ENCODE measurements around the gene LCN1. TPM values are rescaled to one million over a fixed set of nuclear protein-coding genes. Genes with fewer than 3 reads are reported as not detected.

LCN1 gene
- total and polyA plus RNA-seq, 2 of the 8 experiments (the other 6 are each of a cell fraction or from before 2014, with no cell fraction given), result not detected

DNA sequence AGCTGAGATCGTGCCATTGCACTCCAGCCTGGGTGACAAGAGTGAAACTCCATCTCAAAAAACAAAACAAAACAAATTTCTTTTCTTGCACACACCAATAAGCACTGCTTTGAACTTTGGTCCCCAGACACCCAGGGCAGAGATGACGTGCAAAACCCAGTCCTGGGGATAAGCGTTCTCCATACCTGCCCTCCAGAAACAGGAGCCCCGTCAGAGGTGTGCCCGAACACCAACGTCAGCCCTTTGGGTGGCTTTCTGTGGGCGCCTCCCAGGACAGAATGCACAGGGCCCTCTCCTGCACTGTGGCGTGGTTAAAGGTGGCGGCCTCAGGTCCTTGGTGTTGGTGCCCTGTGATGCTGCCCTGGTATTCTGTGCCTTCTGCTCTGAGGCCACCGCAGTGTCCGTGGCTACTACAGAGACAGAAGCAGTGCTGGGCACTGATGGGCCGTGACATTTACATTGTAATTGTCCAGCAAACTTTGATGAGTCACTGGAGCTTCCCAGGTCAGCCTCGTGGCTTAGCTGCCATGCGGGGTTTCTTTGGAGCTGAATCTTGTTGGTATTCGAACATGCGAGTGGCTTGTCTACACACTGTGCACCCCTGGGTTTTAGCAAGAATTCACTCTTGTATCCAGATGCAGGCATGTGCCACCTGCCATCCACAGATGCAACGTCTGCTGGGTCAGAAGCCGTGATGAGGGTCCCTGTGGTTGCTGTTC lies 31.9 kb upstream of the LCN1 start:
- no peak for TF ChIP-seq SP2 (IDR thresholded peaks at IDR 0.05; ENCODE audit: low read length)
- no peak for TF ChIP-seq TAF7 (optimal IDR thresholded peaks at IDR 0.05; ENCODE audit: borderline replicate concordance, low read depth, low read length)
- no peak for TF ChIP-seq GABPA (IDR thresholded peaks at IDR 0.05; ENCODE audit: borderline replicate concordance, insufficient read depth, low read length)
- TF ChIP-seq JUN (IDR thresholded peaks at IDR 0.05; ENCODE audit: low read depth, low read length), result no peak
- no peak for TF ChIP-seq KDM5A (IDR thresholded peaks at IDR 0.05; ENCODE audit: low read length)
- TF ChIP-seq GTF2F1 (IDR thresholded peaks at IDR 0.05; ENCODE audit: borderline replicate concordance, low read depth, low read length), result no peak
- no peak for TF ChIP-seq CTBP2 (IDR thresholded peaks at IDR 0.05; ENCODE audit: borderline replicate concordance, insufficient read depth, insufficient read length, low read length)
- no peak for TF ChIP-seq POLR2AphosphoS5 (IDR thresholded peaks at IDR 0.05; ENCODE audit: low read depth, low read length)
- TF ChIP-seq ASH2L (IDR thresholded peaks at IDR 0.05; ENCODE audit: low read length), result no peak
- TF ChIP-seq CHD1 (IDR thresholded peaks at IDR 0.05; ENCODE audit: low read depth, low read length), result no peak
- H2AFZ ChIP-seq (ENCODE audit: low read length), result no peak overlapping the region
- H2BK5ac ChIP-seq (ENCODE audit: low read depth, low read length), result no peak overlapping the region
- ChIA-PET CTCF (ENCODE audit: partially characterized antibody) (interaction anchor here (1.3 to 3.0 kb wide), 2 partner anchors 10 to 16 kb away, joined by 4 to 11 read pairs; partner anchors contain the start of gene MRPS2), POLR2A (ENCODE audit: partially characterized antibody) (interaction anchor here (1.0 to 1.2 kb wide), 2 partner anchors 9 to 15 kb away, joined by 3 read pairs; no protein-coding TSS in a partner anchor)
- H3K23me2 ChIP-seq (ENCODE audit: low read depth, low read length), result no peaks in the 10 kb centered on the region
- H3K4me1 ChIP-seq (replicated peaks in 1 of 4; ENCODE audit: control insufficient read depth in 3 of 4, insufficient read depth in 4 of 4, low read length in 3 of 4), result peaks cover 0 to 2% (median 0%) of the 10 kb centered on the region in 4 experiments; a peak in 1 of 7 replicates
- H2BK120ac ChIP-seq (replicated peaks; ENCODE audit: low read depth, low read length), result no peak overlapping the region
- no peak overlapping the region for H2AK5ac ChIP-seq (ENCODE audit: low read depth, low read length)
- no peak overlapping the region for H2BK15ac ChIP-seq (ENCODE audit: low read length)
- H3K23ac ChIP-seq (ENCODE audit: insufficient read length), result no peak overlapping the region
- H4K20me1 ChIP-seq (replicated peaks in 1 of 2; ENCODE audit: control insufficient read depth in 1 of 2, insufficient read depth in 2 of 2, low read length in 2 of 2), result peaks cover 5% of the 10 kb centered on the region in 2 experiments
- H3K9ac ChIP-seq (replicated peaks in 1 of 4; ENCODE audit: extremely low read depth in 1 of 4, low read depth in 3 of 4, low read length in 3 of 4), result no peak overlapping the region
- no peak overlapping the region for H4K8ac ChIP-seq (ENCODE audit: extremely low read depth, insufficient read depth, low read length)
- H3K4me2 ChIP-seq (ENCODE audit: insufficient read depth in 1 of 2, low read depth in 2 of 2, low read length in 2 of 2), result no peak overlapping the region
- H3K79me1 ChIP-seq (ENCODE audit: low read depth, low read length), result no peaks in the 10 kb centered on the region
- 86% methylated on average over 18 of the region's 18 CpGs; no CpG with 5 or more reads in 1 of the 2 experiments for WGBS, 2 experiments (ENCODE audit: extremely low coverage in 1 of 2, insufficient coverage in 1 of 2, insufficient read length in 1 of 2, insufficient replicate concordance in 2 of 2, low coverage in 1 of 2, low lambda C conversion rate in 2 of 2, missing lambda C conversion rate in 1 of 2)
- no peak overlapping the region for H4K5ac ChIP-seq (ENCODE audit: insufficient read length, low read depth, low read length)
- H3K18ac ChIP-seq (ENCODE audit: extremely low read depth, low read length), result no peak overlapping the region
- H3K36me3 ChIP-seq (ENCODE audit: control insufficient read depth in 2 of 4, insufficient read depth in 4 of 4, low read length in 3 of 4), result peaks cover 9 to 42% (median 32%) of the 10 kb centered on the region in 4 experiments; a peak in 7 of 8 replicates
- H3K14ac ChIP-seq (ENCODE audit: insufficient read length), result no peak overlapping the region
- no peak overlapping the region for H3K56ac ChIP-seq (replicated peaks; ENCODE audit: insufficient read length, low read depth, low read length)
- H3K4ac ChIP-seq (replicated peaks; ENCODE audit: insufficient read length, low read depth, low read length), result no peak overlapping the region
- no peak for FAIRE-seq
- no peak overlapping the region for H2BK12ac ChIP-seq (ENCODE audit: low read depth, low read length)
- no peaks in the 10 kb centered on the region; a peak in 1 of 7 replicates for H3K27me3 ChIP-seq (replicated peaks in 1 of 4; ENCODE audit: control insufficient read depth in 3 of 4, extremely low read depth in 1 of 4, insufficient read depth in 3 of 4, low read length in 3 of 4)
- no peak overlapping the region for H3K27ac ChIP-seq (ENCODE audit: low read depth, low read length)
- DNase-seq (ENCODE audit: low read depth in 1 of 2, low spot score in 2 of 2), result no peak
- no peak overlapping the region for H2BK20ac ChIP-seq (ENCODE audit: low read length)
- no peak overlapping the region for H3K4me3 ChIP-seq (ENCODE audit: extremely low read depth in 1 of 4, insufficient read depth in 2 of 4, low read depth in 3 of 4, low read length in 4 of 4)
- H4K91ac ChIP-seq (replicated peaks; ENCODE audit: insufficient read length, low read length), result no peak overlapping the region
- H3K79me2 ChIP-seq (ENCODE audit: control insufficient read depth in 1 of 2, insufficient read depth in 2 of 2, low read length in 2 of 2), result no peaks in the 10 kb centered on the region
- H3K9me3 ChIP-seq (ENCODE audit: insufficient read depth in 2 of 2, low read depth in 1 of 2, low read length in 1 of 2), result no peaks in the 10 kb centered on the region

Data from H1 (cell line).